HG03159 (cell line): ENCODE data around the gene RCAN3.

Experiments
- ATAC-seq: cut with Tn5 transposase; IDR thresholded peaks from one replicate; pipeline ENCODE4 v1.9.1; 2021; ENCODE audit warnings: mild to moderate bottlenecking, moderate library complexity; ENCODE audit not compliant: unreplicated experiment

The RCAN3 gene

GRCh38 chr1:24572301-24572700 lies 69.7 kb downstream of the RCAN3 start:
- no peak for ATAC-seq

DNA sequence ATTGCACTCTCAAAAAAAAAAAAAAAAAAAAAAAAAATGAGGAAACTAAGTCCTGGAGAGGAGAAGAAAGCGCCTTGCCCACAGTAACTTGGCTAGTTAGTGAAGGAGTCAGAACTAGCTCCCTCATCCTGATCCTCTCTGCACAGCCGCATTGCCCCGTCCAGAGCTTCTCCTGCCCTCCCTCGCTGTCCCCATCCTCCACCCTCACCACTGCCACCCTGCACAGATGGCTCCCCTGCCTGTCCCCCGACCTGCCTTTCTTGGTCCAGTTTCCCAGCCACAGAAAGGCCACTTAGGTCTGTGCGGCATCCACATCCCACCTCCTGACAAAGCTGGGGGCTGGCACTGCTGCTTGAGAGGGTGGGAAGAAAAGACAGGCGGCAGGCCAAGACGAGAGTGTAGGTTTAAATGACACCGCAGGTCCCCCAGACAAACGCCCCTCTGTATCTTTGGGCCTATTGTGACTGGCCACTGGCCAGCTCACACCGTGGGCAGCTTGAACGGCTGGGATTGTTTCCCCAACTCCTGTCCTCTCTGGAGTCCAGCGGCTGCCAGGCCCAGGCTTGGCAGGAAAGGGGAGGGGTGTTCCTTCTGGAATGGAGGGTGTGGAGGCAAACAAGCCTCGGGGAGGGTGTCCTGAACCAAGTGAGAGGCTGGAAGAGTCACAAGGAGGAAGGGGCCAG lies 73.4 kb downstream of the RCAN3 start:
- ATAC-seq: no peak

GRCh38 chr1:24578846-24579245 lies 76.2 kb downstream of the RCAN3 start:
- no peak for ATAC-seq

- ATAC-seq: no peak
These were observed 78.1 kb downstream of the RCAN3 start for GRCh38 chr1:24580756-24581155.

GRCh38 chr1:24584171-24584647 lies 81.6 kb downstream of the RCAN3 start:
- no peak for ATAC-seq

DNA sequence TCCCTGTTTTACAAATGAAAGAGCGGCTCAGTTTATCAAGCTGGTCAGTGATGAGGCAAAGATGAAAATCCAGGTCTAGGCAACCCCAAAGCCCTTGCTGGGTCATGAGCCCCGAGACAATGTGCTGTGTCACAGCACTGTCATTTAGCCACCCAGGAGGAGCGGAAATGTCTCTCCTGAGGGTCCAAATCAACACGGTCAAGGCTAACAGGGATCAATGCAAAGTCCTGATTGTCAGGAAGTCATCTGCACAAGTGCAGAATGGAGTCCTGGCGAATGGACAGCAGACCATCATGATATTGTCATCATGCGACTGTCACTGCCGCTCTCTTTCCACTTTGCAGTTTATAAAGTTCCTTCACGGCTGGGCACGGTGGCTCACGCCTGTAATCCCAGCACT lies 83.5 kb downstream of the RCAN3 start:
- ATAC-seq: no peak

GRCh38 chr1:24586970-24587820 lies 84.6 kb downstream of the RCAN3 start:
- ATAC-seq: no peak

DNA sequence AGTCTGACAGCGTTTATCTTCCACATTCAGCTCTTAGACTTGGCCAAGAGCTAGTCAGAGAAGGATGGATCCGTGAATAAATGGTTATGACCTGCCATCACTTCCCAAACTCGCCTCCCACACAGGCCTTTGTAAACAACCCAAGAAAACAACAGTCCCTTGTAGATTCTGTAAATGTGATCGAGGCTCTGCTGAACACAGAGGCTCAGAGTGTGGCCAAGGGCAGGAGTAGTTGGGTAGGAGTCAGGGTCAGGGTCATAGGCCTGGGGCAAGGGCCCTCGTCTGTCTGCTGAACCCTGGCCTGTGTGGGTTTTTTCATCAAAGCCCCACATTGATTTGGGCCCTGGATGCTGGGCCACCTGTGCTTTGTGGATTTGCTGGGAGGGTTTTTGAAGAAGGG lies 85.9 kb downstream of the RCAN3 start:
- ATAC-seq: no peak

GRCh38 chr1:24589200-24589599 lies 86.6 kb downstream of the RCAN3 start:
- no peak for ATAC-seq
